CMK (cell line): Measurements from ENCODE around the gene TLR4.

Experiments
- DNase-seq: peaks from one replicate; pipeline ENCODE4 v3.0.0-alpha.2; 2010; ENCODE audit warnings: low read depth

The TLR4 gene

GRCh38 chr9:117704024-117704575 lies at the start of gene TLR4:
TLR4 (plus strand) TSS chr9:117704403; CDS start chr9:117704473, 70 bp downstream.
- no peak for DNase-seq

GRCh38 chr9:117656002-117656401 lies 48.2 kb upstream of the TLR4 start:
- no peak for DNase-seq

GRCh38 chr9:117662651-117663050 lies 41.6 kb upstream of the TLR4 start:
- DNase-seq = no peak

- no peak for DNase-seq
Observed at GRCh38 chr9:117664419-117664818, 39.8 kb upstream of the TLR4 start.

GRCh38 chr9:117665601-117666385 lies 38.4 kb upstream of the TLR4 start:
- DNase-seq = no peak

GRCh38 chr9:117671468-117671867 lies 32.7 kb upstream of the TLR4 start:
- no peak for DNase-seq

GRCh38 chr9:117672369-117672768 lies 31.8 kb upstream of the TLR4 start:
- DNase-seq = no peak

GRCh38 chr9:117677572-117677971 lies 26.6 kb upstream of the TLR4 start:
- DNase-seq = no peak

- no peak for DNase-seq
Observed at GRCh38 chr9:117678871-117679270, 25.3 kb upstream of the TLR4 start.

GRCh38 chr9:117679416-117679815 lies 24.8 kb upstream of the TLR4 start:
- DNase-seq = no peak

- DNase-seq = no peak
Observed at GRCh38 chr9:117681888-117682287, 22.3 kb upstream of the TLR4 start.

GRCh38 chr9:117682955-117683710 lies 21.1 kb upstream of the TLR4 start:
- no peak for DNase-seq

- DNase-seq = no peak
Observed at GRCh38 chr9:117687532-117687931, 16.7 kb upstream of the TLR4 start.

- DNase-seq = no peak
Observed at GRCh38 chr9:117691367-117691766, 12.8 kb upstream of the TLR4 start.

GRCh38 chr9:117696154-117696553 lies 8.0 kb upstream of the TLR4 start:
- DNase-seq = no peak

GRCh38 chr9:117697046-117697445 lies 7.2 kb upstream of the TLR4 start:
- no peak for DNase-seq

- DNase-seq = no peak
Observed at GRCh38 chr9:117703537-117703936, 666 bp upstream of the TLR4 start.

- no peak for DNase-seq
Observed at GRCh38 chr9:117704597-117704996, 394 bp downstream of the TLR4 start.

- no peak for DNase-seq
Observed at GRCh38 chr9:117705386-117705785, 1.2 kb downstream of the TLR4 start.

GRCh38 chr9:117706421-117707116 lies 2.4 kb downstream of the TLR4 start:
- no peak for DNase-seq

GRCh38 chr9:117707561-117707960 lies 3.4 kb downstream of the TLR4 start:
- DNase-seq = no peak

- DNase-seq = no peak
Observed at GRCh38 chr9:117709936-117710335, 5.7 kb downstream of the TLR4 start.

GRCh38 chr9:117714282-117714681 lies 10.1 kb downstream of the TLR4 start:
- DNase-seq = no peak
